ENCODE results near the gene TCERG1L. TPM values are rescaled to one million over a fixed set of nuclear protein-coding genes. Genes with fewer than 3 reads are reported as not detected.

TCERG1L gene
- total and polyA plus RNA-seq, 2 experiments from 2014 or later, result 0.47 to 0.73 TPM

- Histone ChIP-seq H3K4me2 (peak overlapping the region; percentile 93), H3K4me1 (ENCODE audit: insufficient read depth) (peaks cover 9% of the 10 kb centered on the region), H3K9me3 (ENCODE audit: low read depth) (no peaks in the 10 kb centered on the region), H4K20me1 (ENCODE audit: insufficient read depth, poor library complexity, severe bottlenecking) (no peaks in the 10 kb centered on the region), H3K4me3 (no peak overlapping the region), H3K79me2 (no peaks in the 10 kb centered on the region), H3K36me3 (replicated peaks; ENCODE audit: insufficient read depth, low read depth) (no peaks in the 10 kb centered on the region), H3K27me3 (peaks cover 62% of the 10 kb centered on the region), H3K27ac (no peak overlapping the region), H2AFZ (no peak overlapping the region), H3K9me2 (replicated peaks; ENCODE audit: insufficient read depth) (no peaks in the 10 kb centered on the region)
- TF ChIP-seq EZH2phosphoT487 (IDR thresholded peaks at IDR 0.05; ENCODE audit: low read depth, severe bottlenecking, unreplicated experiment) (no peak), CTCF (IDR thresholded peaks at IDR 0.05; ENCODE audit: poor library complexity) (peak; percentile 48)
- DNase-seq (ENCODE audit: low spot score), result no peak
- 13% methylated on average over 4 of the region's 4 CpGs for WGBS (ENCODE audit: low lambda C conversion rate, missing lambda C conversion rate)
These were observed 1.4 kb downstream of the TCERG1L start for GRCh38 chr10:131310142-131310541.

- TF ChIP-seq CTCF (IDR thresholded peaks at IDR 0.05; ENCODE audit: poor library complexity), result no peak
- no peak for TF ChIP-seq EZH2phosphoT487 (IDR thresholded peaks at IDR 0.05; ENCODE audit: low read depth, severe bottlenecking, unreplicated experiment)
- TF ChIP-seq EZH2 (IDR thresholded peaks at IDR 0.05; ENCODE audit: borderline replicate concordance), result no peak
- no peak for DNase-seq (ENCODE audit: low spot score)
- no peaks in the 10 kb centered on the region for H3K27me3 ChIP-seq
- no peaks in the 10 kb centered on the region for H3K9me2 ChIP-seq (replicated peaks; ENCODE audit: insufficient read depth)
- no peaks in the 10 kb centered on the region for H4K20me1 ChIP-seq (ENCODE audit: insufficient read depth, poor library complexity, severe bottlenecking)
- no peaks in the 10 kb centered on the region for H3K79me2 ChIP-seq
- no peak overlapping the region for H3K4me2 ChIP-seq
- no peaks in the 10 kb centered on the region for H3K36me3 ChIP-seq (replicated peaks; ENCODE audit: insufficient read depth, low read depth)
- H3K4me1 ChIP-seq (ENCODE audit: insufficient read depth), result no peaks in the 10 kb centered on the region
- H3K4me3 ChIP-seq, result no peak overlapping the region
- 51% methylated on average over 3 of the region's 3 CpGs for WGBS (ENCODE audit: low lambda C conversion rate, missing lambda C conversion rate)
- no peak overlapping the region for H2AFZ ChIP-seq
- peaks cover 18% of the 10 kb centered on the region for H3K9me3 ChIP-seq (ENCODE audit: low read depth)
- no peak overlapping the region for H3K27ac ChIP-seq
These were observed 11.0 kb downstream of the TCERG1L start for GRCh38 chr10:131300508-131300907.

- DNase-seq (ENCODE audit: low spot score), result no peak
- no peak overlapping the region for H2AFZ ChIP-seq
- no peaks in the 10 kb centered on the region for H3K79me2 ChIP-seq
- no peaks in the 10 kb centered on the region for H3K9me2 ChIP-seq (replicated peaks; ENCODE audit: insufficient read depth)
- no peaks in the 10 kb centered on the region for H4K20me1 ChIP-seq (ENCODE audit: insufficient read depth, poor library complexity, severe bottlenecking)
- TF ChIP-seq EZH2 (IDR thresholded peaks at IDR 0.05; ENCODE audit: borderline replicate concordance) (no peak), EZH2phosphoT487 (IDR thresholded peaks at IDR 0.05; ENCODE audit: low read depth, severe bottlenecking, unreplicated experiment) (no peak), CTCF (IDR thresholded peaks at IDR 0.05; ENCODE audit: poor library complexity) (no peak)
- no peaks in the 10 kb centered on the region for H3K9me3 ChIP-seq (ENCODE audit: low read depth)
- H3K27me3 ChIP-seq, result no peaks in the 10 kb centered on the region
- no peak overlapping the region for H3K4me3 ChIP-seq
- no peaks in the 10 kb centered on the region for H3K4me1 ChIP-seq (ENCODE audit: insufficient read depth)
- H3K27ac ChIP-seq, result no peak overlapping the region
- no peak overlapping the region for H3K4me2 ChIP-seq
- 81% methylated on average over 7 of the region's 7 CpGs for WGBS (ENCODE audit: low lambda C conversion rate, missing lambda C conversion rate)
- no peaks in the 10 kb centered on the region for H3K36me3 ChIP-seq (replicated peaks; ENCODE audit: insufficient read depth, low read depth)
These were observed 20.7 kb downstream of the TCERG1L start for GRCh38 chr10:131290781-131291180.

- no peak for TF ChIP-seq EZH2phosphoT487 (IDR thresholded peaks at IDR 0.05; ENCODE audit: low read depth, severe bottlenecking, unreplicated experiment)
- no peak for TF ChIP-seq EZH2 (IDR thresholded peaks at IDR 0.05; ENCODE audit: borderline replicate concordance)
- no peak for TF ChIP-seq CTCF (IDR thresholded peaks at IDR 0.05; ENCODE audit: poor library complexity)
- no peaks in the 10 kb centered on the region for H3K36me3 ChIP-seq (replicated peaks; ENCODE audit: insufficient read depth, low read depth)
- H3K4me3 ChIP-seq, result no peak overlapping the region
- H3K27me3 ChIP-seq, result no peaks in the 10 kb centered on the region
- H2AFZ ChIP-seq, result no peak overlapping the region
- no peaks in the 10 kb centered on the region for H4K20me1 ChIP-seq (ENCODE audit: insufficient read depth, poor library complexity, severe bottlenecking)
- DNase-seq (ENCODE audit: low spot score), result no peak
- WGBS (ENCODE audit: low lambda C conversion rate, missing lambda C conversion rate), result 88% methylated on average over 12 of the region's 12 CpGs
- H3K9me2 ChIP-seq (replicated peaks; ENCODE audit: insufficient read depth), result no peaks in the 10 kb centered on the region
- H3K79me2 ChIP-seq, result no peaks in the 10 kb centered on the region
- no peak overlapping the region for H3K27ac ChIP-seq
- no peak overlapping the region for H3K4me2 ChIP-seq
- no peaks in the 10 kb centered on the region for H3K9me3 ChIP-seq (ENCODE audit: low read depth)
- no peaks in the 10 kb centered on the region for H3K4me1 ChIP-seq (ENCODE audit: insufficient read depth)
These were observed 22.9 kb downstream of the TCERG1L start for GRCh38 chr10:131288648-131289047.
